HG03066 (cell line): ENCODE measurements around the gene RPH3AL.

Source experiments
- ATAC-seq: cut with Tn5 transposase; IDR thresholded peaks from one replicate; pipeline ENCODE4 v1.9.1; 2021; ENCODE audit warnings: low read depth; ENCODE audit not compliant: unreplicated experiment

RPH3AL gene

GRCh38 chr17:337866-338265, 14.7 kb downstream of the RPH3AL start:
- ATAC-seq: no peak

DNA sequence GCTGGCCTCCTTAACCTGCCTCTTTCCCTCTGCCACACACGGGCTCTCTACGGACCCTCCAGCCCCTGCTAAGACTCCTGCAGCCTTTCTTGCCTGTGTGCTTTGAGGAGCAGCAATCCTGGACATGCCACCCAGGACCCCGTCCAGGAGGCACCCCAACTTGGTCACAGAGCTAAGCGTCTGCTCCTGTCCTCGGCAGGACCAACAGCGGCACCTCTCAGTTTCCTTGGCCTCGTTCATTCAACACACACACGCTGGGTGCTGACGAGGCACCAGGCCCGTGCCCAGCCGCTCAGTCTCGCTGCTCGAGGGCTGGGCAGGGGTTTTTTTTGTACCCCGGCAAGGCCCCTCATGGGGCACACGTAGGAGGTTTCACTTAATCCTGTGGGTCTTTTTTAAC, 15.2 kb downstream of the RPH3AL start:
- no peak for ATAC-seq

DNA sequence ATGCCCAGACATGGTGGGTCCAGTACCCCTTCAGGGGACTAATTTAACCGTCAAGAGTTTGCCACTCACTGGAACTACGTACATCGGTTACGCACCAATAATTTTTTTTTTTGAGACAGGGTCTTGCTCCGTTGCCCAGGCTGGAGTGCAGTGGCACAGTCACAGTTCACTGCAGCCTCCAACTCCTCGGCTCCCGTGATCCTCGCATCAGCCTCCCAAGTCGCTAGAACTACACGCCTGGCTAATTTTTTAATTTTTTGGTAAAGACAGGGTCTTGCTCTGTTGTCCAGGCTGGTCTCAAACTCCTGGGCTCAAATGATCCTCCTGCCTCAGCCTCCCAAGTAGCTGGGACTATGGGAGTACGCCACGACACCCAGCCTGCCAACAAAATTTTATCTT, 15.6 kb downstream of the RPH3AL start:
- no peak for ATAC-seq

DNA sequence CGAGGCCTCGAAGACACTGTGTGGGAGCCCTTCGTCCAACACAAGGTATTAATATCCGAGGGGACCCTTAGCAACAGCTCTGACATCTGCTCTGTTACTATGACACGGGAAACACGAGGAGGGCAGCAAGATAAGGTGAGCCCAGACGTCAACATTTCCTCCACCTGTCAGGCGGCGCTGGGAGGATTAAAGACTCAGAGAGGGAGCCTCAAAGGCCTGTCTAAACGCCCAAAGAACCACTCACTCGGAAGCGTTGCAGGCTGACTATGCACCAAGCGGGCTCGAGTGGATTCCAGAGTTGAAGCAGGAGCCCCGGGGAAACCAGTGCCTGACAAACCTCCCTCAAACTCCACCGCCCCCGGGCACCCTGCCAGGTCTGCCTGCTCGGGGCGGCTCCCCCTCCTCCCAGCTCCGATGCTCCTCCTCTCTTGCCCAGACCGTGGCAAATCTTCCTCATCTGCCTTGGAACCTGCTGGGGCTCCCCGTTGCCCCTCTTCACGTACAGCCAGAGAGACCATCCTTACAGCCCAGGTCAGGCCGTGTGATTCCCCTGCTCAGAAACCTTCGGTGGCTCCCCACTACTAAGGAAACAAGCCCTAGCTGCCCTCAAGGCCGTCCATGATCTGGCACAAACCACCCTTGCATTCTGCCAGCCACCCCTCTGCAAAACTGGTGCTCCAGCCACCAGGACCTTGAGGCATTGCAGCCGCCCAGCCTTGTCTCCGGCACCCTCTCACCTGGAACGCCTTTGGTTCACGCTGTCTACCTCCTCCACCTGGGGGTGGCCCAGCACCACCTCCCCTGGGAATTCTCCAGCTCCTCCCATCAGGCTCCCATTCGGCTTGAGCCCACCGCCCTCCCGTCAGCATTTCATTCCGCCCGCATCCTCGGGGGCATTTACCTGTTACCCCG, 16.2 kb downstream of the RPH3AL start:
- no peak for ATAC-seq

- ATAC-seq: no peak
Observed at GRCh38 chr17:335691-336090, 16.9 kb downstream of the RPH3AL start.

GRCh38 chr17:334974-335481, 17.6 kb downstream of the RPH3AL start:
- ATAC-seq: no peak

GRCh38 chr17:333626-334396, 18.8 kb downstream of the RPH3AL start:
- ATAC-seq: no peak

GRCh38 chr17:332558-333322, 19.9 kb downstream of the RPH3AL start:
- no peak for ATAC-seq

DNA sequence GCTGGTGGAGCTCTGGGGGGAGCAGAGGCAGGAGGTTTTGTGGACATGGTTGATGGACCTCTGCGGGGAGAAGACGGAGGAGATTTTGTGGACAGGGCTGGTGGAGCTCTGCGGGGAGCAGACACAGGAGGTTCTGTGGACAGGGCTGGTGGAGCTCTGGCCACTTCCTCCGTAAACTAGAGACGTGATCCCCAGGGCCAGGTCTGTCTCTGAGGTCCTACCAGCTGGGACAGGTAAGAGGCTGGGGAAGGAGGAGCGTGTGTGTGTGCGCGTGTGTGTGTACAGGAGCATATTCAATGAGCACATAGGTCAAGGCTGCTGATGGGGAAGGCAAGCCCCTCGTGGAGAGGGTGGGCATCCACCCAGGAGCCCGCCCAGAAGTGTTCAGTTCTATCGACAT, 20.6 kb downstream of the RPH3AL start:
- no peak for ATAC-seq

DNA sequence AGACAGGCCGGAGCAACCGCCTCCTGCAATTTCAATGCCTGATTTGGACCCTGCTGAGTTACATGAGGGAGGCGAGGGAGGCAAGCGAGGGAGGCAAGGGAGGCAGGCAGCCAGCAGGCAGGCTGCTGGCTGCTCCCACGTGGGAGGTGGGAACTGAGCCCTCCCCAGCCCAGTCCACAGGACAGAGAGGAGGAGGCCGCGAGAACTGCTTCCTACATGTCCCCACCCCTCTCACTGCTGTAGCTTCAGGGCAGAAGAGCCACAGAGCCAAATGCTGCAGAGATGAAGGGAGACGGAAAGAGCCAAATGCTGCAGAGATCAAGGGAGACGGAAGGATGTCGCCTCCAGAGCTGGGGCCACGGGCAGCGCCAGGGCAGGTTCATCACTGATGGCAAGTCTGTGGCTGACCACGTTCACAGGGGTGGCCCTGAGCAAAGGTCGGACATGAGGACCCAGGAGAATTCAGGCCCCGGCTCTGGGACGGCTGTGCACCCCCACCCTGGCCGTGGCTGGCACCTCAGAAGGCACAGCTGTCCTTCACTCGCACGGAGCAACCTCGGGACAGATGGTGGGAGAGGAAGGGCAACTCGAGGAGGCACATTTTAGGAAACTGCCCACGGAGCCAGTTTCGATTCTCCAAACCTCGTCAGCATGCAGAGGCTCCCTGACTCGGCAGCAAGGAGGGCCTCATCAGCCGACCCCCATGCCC, 21.5 kb downstream of the RPH3AL start:
- ATAC-seq: no peak

DNA sequence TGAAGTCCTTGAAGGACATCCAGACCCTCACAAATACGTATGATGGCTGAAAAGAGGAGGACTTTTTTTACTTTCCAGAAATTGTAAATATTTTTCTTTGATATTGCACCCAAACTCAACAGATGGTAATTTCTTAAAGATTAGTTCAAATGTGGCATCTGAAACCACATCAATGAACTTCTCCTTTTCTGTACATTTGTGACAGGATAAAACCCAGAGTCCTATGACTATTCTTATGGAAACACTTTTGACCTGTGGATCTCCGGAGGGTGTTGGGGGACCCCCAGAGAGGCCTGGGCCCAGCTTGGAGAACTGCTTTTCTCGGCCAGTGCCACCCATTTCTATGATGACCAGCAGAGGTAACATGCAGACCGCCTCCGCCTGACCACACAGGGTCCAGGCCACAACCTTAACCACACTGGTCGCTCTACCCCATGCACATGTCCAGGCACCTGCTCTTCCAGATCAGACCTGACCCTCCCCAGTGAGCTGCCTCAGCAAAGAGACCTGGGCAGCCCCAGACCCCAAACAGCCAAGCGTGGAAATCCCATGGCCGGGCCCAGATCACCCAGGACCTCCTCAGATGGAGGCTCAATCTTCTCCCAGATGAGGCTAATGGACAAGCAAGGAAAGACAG, 22.7 kb downstream of the RPH3AL start:
- ATAC-seq: no peak

DNA sequence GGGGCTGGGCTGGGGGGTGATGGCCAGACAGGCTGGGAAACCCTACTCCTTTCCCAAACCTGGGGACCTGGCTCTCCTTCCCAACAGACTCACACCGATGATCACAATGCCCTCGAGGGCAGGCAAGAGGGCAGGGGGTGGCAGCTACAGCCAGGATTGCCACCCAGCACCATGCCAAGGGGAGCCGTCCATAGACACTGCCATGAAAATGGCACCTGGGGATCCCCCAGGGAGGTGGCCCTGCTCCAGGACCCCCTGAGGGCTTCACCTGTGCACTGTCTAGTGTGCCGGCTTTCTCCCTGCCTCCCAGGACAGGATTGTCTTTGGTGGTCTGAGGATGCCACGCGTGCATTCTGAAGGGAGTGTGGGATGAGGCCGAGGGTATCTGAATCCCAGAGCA, 24.6 kb downstream of the RPH3AL start:
- ATAC-seq: no peak

DNA sequence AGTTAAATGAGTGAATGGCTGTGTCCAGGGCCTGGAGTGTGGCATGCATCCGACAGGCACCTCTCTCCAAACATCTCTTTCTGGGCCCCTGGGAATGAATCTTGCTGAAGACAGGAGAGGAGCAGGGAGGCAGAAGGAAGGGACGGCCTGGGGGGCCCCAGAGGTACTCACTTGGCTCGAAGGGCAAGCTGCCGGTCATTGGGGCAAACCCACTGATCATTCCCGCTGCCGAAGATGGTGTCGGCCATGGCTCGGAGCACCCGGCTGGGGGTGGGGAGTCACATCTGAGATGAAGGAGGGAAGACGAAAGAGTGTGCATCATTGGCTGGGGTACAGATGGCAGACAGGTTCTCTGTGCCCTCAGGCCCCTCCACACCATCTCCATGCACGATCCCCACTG, 25.3 kb downstream of the RPH3AL start:
- no peak for ATAC-seq

- ATAC-seq: no peak
Observed at GRCh38 chr17:326010-326621, 26.5 kb downstream of the RPH3AL start.

- no peak for ATAC-seq
Observed at GRCh38 chr17:325270-326009, 27.2 kb downstream of the RPH3AL start.

- ATAC-seq: no peak
Observed at GRCh38 chr17:323721-324571, 28.7 kb downstream of the RPH3AL start.

- no peak for ATAC-seq
Observed at GRCh38 chr17:323181-323580, 29.4 kb downstream of the RPH3AL start.
